GM19395 (cell line): ENCODE results near the gene NLGN1.

Experiments used
- ATAC-seq: cut with Tn5 transposase; IDR thresholded peaks from one replicate; pipeline ENCODE4 v1.9.1; 2021; ENCODE audit warnings: mild to moderate bottlenecking, moderate library complexity; ENCODE audit not compliant: unreplicated experiment

The NLGN1 gene

DNA sequence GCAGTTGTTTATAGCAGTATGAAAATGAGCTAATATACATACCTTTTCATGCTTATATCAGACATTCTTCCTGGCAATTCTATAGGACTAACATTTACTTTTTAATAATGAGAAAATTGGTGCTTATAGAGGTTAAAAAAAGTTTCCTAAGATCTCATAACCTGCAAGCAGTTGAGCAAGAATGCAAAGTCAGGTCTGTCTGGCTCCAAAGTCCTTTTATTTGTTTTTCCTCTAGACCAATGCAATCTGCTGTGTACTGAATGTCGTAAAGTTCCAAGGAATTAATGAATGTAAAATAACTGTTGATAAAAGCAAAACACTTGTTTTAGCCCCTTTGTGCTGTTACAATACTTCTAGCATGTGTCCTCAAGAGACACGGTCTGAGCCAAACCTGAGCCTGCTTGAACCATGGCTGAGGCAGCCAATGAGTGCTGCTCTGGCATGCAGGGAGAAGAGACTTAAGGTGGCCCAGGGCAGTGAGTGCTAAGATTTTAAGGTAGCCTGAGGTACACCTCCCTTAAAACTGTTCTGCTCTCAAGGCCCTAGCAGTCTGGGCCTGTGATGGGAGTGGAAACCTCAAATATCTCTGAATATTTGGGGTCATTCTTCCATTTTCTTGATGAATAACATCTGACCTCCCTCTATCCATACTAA lies 906.5 kb downstream of the NLGN1 start:
- ATAC-seq = no peak

DNA sequence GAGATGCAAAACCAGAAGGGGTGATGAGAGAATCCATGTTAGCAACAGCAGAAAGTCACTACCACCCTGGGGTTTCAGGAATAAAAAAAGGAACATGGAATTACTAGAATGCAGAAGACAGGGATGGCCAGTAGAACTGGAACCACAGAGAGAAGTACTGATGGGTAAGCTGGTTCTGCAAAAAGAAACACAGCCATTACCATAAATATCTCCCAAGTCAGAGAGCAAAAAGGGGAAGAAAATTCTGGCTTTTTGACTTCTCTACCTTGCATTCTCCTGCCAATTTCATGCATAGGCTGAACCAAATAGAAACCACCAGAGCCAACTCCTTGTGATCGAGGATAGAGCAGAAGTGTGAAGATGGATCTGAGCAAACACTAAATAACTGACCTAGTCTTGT lies 911.2 kb downstream of the NLGN1 start:
- ATAC-seq = no peak

DNA sequence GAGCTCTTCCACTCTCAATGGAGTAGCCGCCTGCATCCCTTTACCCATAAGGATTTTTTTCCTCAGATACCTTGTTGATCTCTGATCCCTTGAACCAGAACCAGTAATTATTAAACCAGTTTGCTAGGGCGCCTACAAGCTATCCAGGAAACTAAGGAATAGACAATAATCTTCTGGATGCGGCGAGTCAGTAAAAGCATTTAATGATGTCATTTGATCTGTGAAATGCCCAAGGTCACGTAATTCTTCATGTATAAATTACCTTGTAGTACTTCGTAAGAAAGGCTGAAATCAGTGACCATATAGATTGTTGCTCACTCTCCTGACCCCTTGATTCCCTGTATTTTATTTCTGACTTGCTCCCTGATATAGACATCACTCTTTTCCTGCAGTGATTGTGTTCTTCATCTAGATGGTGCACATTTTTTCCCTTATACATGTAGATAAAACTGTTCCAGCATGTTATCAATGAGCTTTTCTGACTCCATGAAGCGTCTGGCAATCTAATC lies 913.0 kb downstream of the NLGN1 start:
- no peak for ATAC-seq

DNA sequence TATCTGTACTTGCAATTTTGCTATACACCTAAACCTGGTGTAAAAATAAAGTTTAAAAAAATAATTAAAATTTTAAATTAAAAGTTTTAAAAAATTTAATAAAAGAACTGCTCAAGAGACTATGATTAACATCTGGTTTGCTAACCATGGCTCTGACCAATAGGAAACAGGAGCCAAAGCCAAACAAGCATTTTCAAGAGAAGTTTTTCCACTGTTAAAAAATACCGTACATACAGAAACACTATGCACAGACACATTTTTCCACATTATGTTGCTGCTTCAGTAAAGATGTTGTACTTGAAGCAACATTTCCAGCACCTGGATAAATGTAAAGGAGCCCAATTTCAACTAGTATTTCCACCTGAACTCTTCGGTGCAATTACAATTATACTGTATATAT lies 917.7 kb downstream of the NLGN1 start:
- no peak for ATAC-seq

DNA sequence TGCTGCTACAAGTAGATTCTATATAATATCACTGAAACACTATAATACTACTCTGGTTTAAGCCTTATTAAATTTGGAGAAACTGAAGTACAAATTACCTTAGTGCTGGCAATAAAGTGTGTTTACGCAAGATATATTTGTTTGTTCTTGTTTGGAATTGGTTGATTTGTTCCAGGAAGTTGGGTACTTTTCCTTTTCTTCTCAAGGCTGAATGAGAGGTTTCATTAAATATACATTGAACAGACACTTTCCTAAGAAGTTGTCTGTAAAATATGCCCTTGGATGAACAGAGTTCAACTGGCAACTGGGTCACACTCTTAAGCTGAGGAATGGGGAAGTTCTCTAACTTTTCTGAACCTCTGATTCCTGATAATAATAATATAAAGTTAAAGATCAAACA lies 919.5 kb downstream of the NLGN1 start:
- no peak for ATAC-seq

DNA sequence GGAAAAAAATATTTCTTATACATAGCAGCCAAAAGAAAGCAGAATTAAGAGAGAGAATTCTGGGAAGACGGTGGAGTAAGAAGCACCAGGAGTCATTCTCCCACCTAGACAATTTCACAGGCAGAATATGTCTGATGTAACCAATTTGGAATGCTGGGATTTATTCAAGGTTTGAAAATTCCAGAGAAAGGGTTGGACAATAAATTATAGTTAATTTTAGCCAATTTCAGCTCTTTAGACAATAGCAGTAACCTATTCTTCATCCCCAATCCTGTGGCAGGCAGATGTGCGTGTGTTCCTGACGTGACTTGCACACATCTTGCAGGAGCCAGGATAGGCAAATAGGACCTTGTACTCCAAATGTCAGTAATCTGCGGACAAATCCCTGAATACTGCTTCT lies 920.6 kb downstream of the NLGN1 start:
- ATAC-seq = no peak

DNA sequence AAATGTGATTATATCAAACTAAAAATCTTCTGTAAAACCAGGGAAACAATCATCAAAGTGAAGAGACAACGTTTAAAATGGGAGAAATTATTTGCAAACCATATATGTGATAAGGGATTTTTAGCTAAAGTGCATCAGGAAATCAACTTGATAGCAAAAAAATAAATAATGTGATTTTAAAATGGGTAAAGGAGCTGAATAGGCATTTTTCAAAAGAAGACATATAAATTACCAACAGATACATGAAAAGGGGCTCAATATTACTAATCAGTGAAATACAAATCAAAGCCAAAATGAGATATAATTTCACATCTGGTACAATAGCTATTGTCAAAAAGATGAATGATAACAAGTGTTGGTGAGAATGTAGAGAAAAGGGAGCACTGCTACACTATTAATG lies 924.0 kb downstream of the NLGN1 start:
- ATAC-seq = no peak

DNA sequence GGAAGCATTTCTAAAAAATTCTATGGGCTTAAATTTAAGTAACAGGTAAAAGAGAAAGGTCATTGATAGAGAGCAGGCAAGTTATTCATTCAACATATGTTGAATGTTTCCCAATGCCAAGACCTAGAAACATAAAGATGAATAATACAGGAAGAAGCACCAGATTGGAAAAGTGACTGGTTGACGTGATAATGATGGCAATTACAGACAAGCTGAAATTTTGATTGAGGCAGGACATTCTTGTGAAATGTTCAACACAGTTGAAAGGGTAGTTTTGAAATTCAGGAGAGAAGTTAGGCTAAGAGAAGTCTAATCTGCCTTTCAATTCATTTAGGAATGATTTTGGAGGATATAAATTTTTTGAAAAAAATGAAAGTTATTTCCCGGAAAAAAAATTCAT lies 925.2 kb downstream of the NLGN1 start:
- ATAC-seq = no peak

DNA sequence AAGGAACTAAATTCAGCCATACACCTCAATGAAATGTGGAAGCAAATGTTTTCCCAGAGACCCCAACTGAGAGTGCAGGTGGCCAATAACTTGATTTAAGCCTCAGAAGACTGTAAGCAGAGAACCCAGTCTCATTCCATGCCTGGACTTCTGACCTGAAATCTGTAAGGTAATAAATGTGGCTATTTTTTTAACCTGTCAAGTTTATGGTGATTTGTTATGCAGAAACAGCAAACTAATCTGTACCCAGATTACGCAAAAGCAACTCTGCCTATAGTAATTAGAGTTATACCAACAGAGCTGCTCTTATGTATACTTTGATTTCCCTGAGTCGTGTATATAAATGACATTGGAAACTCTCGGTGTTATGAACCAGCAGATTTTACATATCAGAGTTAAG lies 927.6 kb downstream of the NLGN1 start:
- no peak for ATAC-seq

DNA sequence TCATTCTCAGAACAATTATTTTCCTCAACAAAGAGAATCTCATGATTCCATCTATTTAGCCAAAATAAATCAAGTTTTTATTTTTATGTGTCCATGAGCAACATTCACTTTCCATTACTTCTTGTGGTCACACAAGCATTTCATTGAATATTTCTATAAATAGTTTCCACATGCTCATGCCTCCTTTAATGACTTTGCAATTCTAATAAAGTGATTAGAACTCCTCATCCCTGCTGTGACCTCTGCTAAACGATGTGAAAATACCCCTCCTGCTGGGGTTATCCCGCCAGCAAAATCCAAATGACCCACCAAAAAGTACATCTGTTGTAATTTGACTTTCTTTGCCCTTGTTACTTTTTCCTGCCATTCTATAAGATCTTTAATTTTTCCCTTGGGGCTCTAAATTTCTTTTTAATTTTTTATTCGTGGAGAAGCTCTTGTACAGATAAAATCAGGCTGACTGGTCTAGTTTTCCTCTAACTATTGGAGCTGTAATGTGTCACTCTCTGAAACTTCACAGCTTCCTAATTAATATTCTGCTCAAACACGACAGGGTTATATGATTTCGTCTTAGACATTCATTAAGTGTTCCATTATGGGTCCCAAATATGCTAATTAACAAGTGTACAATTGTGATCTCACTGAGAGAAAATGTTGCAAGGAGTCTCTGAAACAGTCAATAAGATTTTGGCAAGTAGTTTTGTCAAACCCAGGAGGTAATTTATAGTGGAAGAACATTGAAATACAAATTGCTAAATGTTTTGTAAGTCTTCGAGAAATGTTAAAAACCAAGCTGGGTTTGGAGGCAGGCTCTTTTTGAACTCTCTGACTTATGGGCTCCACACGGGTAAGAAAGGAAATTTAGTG lies 928.5 kb downstream of the NLGN1 start:
- no peak for ATAC-seq

DNA sequence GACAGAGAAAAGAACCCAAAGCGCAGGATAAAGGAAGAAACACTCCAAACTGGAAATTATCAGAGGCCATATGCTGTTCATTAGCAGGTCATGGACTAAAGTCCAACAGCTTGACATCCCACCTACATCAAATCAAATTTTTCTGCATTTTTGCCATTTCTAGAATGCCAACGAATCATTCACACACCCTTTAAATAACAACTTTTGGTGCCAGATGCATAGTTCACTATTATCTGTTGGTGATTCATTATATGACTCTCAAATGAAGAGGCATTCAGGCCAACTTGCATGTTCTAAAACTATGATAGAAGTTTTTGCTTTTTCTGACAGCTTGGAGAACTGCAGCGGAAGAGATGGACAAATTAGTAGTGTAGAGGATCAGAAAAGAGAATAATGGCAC lies 931.8 kb downstream of the NLGN1 start:
- no peak for ATAC-seq

DNA sequence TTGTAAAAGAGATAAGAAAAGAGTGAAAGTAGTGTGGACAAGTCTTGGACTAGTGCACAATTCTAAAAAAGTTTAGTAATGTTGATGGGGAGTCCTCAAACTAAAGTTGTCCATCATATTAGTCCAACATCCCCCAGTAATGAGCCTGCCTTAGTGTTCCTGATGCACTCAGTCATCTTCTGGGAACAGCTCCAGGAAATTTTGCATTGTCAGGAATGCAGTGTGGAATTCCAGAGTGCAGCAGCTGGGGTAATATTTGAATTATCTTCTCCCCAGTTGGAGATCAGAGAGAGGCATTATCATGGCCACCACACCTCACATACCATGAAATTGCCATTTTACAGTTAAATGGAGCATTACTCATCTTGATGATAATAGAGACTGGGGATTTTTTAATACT lies 932.8 kb downstream of the NLGN1 start:
- no peak for ATAC-seq

DNA sequence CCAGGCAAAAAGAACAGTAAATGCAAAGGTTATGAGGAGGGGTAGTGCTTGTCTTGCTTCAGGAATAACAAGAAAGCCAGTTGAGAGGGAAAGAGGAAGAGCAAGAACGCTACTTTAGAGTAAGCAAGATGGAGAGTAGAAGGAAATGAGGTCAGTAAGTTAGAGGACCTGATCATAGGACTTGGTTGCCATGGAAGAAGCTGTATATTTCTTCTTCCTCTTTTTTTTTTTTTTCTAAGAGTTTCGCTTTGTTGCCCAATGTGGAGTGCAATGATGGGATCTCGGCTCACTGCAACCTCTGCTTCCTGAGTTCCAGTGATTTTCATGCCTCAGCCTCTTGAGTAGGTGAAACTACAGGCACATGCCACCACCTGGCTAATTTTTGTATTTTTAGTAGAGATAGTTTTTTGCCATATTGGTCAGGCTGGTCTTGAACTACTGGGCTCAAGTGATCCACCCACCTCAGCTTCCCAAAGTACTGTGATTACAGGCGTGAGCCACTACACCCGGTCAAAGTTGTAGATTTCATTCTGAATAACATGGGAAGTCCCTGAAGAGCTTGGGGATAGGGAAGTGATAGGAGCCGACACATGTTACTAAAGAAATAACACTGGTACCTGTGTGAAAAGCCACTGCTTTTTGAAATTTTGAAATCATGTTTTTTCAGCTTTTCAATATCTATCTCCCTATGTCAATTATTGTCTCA lies 933.7 kb downstream of the NLGN1 start:
- ATAC-seq = no peak

DNA sequence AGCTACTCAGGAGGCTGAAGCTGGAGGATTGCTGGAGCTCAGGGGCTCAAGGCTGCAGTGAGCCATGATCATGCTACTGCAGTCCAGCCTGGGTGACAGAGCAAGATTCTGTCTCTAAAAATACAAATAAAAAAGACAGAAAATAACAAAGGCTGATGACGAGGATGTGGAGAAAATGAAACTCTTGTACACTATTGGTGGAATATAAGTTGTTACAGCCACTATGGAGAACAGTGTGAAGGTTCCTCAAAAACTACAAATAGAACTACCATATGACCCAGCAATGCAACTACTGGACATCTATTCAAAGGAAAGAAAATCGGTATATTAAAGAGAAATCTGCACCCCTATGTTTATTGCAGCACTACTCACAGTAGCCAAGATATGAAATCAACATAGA lies 934.8 kb downstream of the NLGN1 start:
- no peak for ATAC-seq

DNA sequence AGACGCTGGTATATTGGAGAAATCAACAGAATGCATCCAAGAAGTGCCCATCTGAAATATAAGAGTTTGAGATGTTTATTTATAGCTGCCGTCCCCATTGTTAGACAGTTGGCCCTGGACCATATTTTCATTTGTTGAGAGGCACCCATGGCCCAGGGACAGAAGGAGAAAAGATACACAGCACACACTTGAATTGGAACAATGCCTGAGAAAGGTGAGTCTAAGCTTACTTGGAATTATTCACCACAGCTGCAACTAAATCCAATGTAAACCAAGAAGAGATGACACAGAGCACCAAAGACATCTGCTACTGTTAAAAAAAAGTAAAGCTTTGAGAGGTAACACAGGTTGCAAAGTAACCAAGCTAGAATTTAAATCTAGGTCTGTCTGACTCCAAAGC lies 936.1 kb downstream of the NLGN1 start:
- ATAC-seq = no peak

DNA sequence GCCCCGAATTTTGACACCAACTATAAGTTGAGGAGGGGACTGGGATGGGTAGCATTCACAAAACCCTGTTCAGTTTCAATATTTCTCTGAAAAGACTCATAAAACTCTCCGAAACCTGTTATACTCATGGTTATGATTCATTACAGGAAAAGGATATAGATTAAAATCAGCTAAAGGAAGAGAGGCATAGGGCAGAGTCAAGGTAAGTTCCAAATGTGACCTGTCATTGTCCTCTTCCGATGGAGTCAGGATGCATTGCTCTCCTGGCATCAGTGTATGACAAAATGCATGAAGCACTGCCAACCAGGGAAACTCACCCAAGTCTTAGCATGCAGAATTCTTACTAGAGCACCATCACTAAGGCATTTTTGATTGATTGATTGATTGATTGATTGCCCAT lies 936.6 kb downstream of the NLGN1 start:
- ATAC-seq = no peak

DNA sequence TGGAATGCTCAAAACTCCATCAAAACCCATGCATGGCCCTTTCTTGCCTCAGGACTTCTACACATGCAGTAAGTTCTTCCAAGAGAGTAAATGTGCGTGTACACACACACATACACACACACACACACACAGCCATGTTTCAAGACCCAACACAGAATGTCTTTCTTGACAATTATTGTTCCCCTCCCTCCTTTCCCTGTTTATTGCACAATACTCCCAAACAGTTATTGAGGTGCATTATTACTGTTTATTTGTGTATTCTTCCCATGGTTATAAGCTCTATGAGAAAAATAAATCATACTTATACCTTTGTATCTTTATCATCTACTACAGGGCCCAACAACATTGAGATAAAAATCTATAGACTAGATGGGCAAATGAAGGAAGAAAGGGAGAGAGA lies 937.8 kb downstream of the NLGN1 start:
- ATAC-seq = no peak

DNA sequence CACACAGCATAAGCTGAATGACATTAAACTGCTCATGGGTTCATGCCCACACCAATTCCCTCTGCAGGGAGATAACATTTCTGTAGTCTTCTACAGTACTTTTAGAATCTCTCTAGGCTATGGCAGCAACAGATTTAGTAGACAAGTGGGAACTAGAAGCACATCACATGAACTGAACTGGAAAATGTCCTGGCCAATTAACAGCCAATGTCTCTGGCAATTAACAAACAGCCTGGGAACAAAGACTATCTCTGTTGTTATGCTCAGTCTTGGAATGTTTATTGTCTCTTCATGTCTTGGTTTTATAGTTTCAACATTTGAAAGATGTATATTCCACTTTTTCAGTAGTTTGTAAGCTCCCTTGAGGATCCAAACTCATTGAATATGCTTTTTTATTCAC lies 938.4 kb downstream of the NLGN1 start:
- no peak for ATAC-seq
